WTC11 (cell line): ENCODE results near the gene SLC9A3. TPM values are rescaled to one million over a fixed set of nuclear protein-coding genes. Genes with fewer than 3 reads are reported as not detected.

ENCODE experiments used
- ATAC-seq: fragments of 200-7000 bp; cut with Tn5 transposase; 2 replicates; pipeline ENCODE4 v1.10.0; 2021; ENCODE audit warnings: mild to moderate bottlenecking, moderate library complexity
- CTCF ChIA-PET: fragments of 300-600 bp; sonication (Branson Sonifier 250); formaldehyde crosslinking; loops from one replicate; lab custom pipeline; 2021; ENCODE audit warnings: antibody characterized with exemption; lab: Charles Lee
- POLR2A ChIA-PET: fragments of 350-600 bp; sonication (Branson Sonifier 250); formaldehyde crosslinking; loops from one replicate; lab custom pipeline; 2021; ENCODE audit warnings: antibody characterized with exemption; lab: Charles Lee
- DNase-seq: peaks from one replicate; pipeline ENCODE4 v3.0.0; 2021; ENCODE audit warnings: low spot score
- H3K27ac Mint-ChIP-seq: 2 replicates; pipeline ENCODE4 v1.8.0; 2021; ENCODE audit warnings: mixed read lengths
- H3K27me3 Mint-ChIP-seq: 2 replicates; pipeline ENCODE4 v1.8.0; 2021; ENCODE audit warnings: low read depth, mild to moderate bottlenecking, moderate library complexity, mixed read lengths
- H3K36me3 Mint-ChIP-seq: 2 replicates; pipeline ENCODE4 v1.8.0; 2021; ENCODE audit warnings: mixed read lengths
- H3K4me1 Mint-ChIP-seq: 2 replicates; pipeline ENCODE4 v1.8.0; 2022; ENCODE audit warnings: mixed read lengths
- H3K4me3 Mint-ChIP-seq: 2 replicates; pipeline ENCODE4 v1.8.0; 2021; ENCODE audit warnings: mild to moderate bottlenecking, moderate library complexity, mixed read lengths
- H3K9me3 Mint-ChIP-seq: 2 replicates; pipeline ENCODE4 v1.8.0; 2021; ENCODE audit warnings: mixed read lengths
- CBFB ChIP-seq: sonication (generic); formaldehyde crosslinking; IDR thresholded peaks from 2 replicates; pipeline ENCODE4 v1.8.1; 2022; ENCODE audit warnings: mild to moderate bottlenecking, low read depth, missing genetic modification reagents
- ELF4 ChIP-seq: sonication (generic); formaldehyde crosslinking; IDR thresholded peaks from 2 replicates; pipeline ENCODE4 v1.8.1; 2022; ENCODE audit warnings: low read depth, mild to moderate bottlenecking, moderate library complexity, missing genetic modification reagents
- ETV6 ChIP-seq: sonication (generic); formaldehyde crosslinking; IDR thresholded peaks from 2 replicates; pipeline ENCODE4 v1.8.1; 2022; ENCODE audit warnings: mild to moderate bottlenecking, missing genetic modification reagents
- IRF2 ChIP-seq: sonication (generic); formaldehyde crosslinking; IDR thresholded peaks from 2 replicates; pipeline ENCODE4 v1.8.0; 2022; ENCODE audit warnings: low read depth, missing genetic modification reagents, borderline replicate concordance
- NFE2L1 ChIP-seq: sonication (generic); formaldehyde crosslinking; IDR thresholded peaks from 2 replicates; pipeline ENCODE4 v1.8.1; 2023; ENCODE audit warnings: missing genetic modification reagents
- NR1H2 ChIP-seq: sonication (generic); formaldehyde crosslinking; IDR thresholded peaks from 2 replicates; pipeline ENCODE4 v1.9.0; 2021; ENCODE audit warnings: mild to moderate bottlenecking, moderate library complexity, missing genetic modification reagents
- NR3C1 ChIP-seq: sonication (generic); formaldehyde crosslinking; conservative IDR thresholded peaks from 2 replicates; pipeline ENCODE4 v1.8.1; 2023; ENCODE audit warnings: low read depth, mild to moderate bottlenecking, missing genetic modification reagents
- SOX15 ChIP-seq: fragments of 250-450 bp; sonication (Bioruptor Pico); IDR thresholded peaks from 2 replicates; pipeline ENCODE4 v1.9.0; 2021; ENCODE audit warnings: mild to moderate bottlenecking
- ZBTB21 ChIP-seq: sonication (generic); formaldehyde crosslinking; IDR thresholded peaks from 2 replicates; pipeline ENCODE4 v1.8.1; 2023; ENCODE audit warnings: mild to moderate bottlenecking, missing genetic modification reagents, borderline replicate concordance
- total RNA-seq: library from RNA; stranded (reverse); gene quantifications from 3 replicates; pipeline ENCODE4 v1.2.3, GENCODE V29; 2021
- TF ChIP-seq, protein P1 (sequence below): sonication (generic); formaldehyde crosslinking; IDR thresholded peaks from 2 replicates; pipeline ENCODE4 v1.8.0; 2023; ENCODE audit warnings: missing genetic modification reagents, mild to moderate bottlenecking, borderline replicate concordance
- TF ChIP-seq, protein P2 (sequence below): sonication (generic); formaldehyde crosslinking; IDR thresholded peaks from 2 replicates; pipeline ENCODE4 v1.8.0; 2023; ENCODE audit warnings: missing genetic modification reagents
- TF ChIP-seq, protein P3 (sequence below): sonication (generic); formaldehyde crosslinking; IDR thresholded peaks from 2 replicates; pipeline ENCODE4 v1.8.1; 2023; ENCODE audit warnings: mild to moderate bottlenecking, moderate library complexity, missing genetic modification reagents
- TF ChIP-seq, protein P4 (sequence below): fragments of 250-450 bp; sonication (Bioruptor Pico); IDR thresholded peaks from 2 replicates; pipeline ENCODE4 v1.9.0; 2021; ENCODE audit warnings: mild to moderate bottlenecking
- TF ChIP-seq, protein P5 (sequence below): fragments of 250-450 bp; sonication (Bioruptor Pico); IDR thresholded peaks from 2 replicates; pipeline ENCODE4 v1.9.0; 2021; ENCODE audit warnings: mild to moderate bottlenecking
- TF ChIP-seq, protein P6 (sequence below): sonication (generic); formaldehyde crosslinking; IDR thresholded peaks from 2 replicates; pipeline ENCODE4 v1.8.0; 2022; ENCODE audit warnings: mild to moderate bottlenecking, missing genetic modification reagents
- TF ChIP-seq, protein P7 (sequence below): fragments of 250-450 bp; sonication (Bioruptor Pico); IDR thresholded peaks from 2 replicates; pipeline ENCODE4 v1.9.0; 2021; ENCODE audit warnings: mild to moderate bottlenecking, borderline replicate concordance
- TF ChIP-seq, protein P8 (sequence below): sonication (generic); formaldehyde crosslinking; conservative IDR thresholded peaks from 2 replicates; pipeline ENCODE4 v1.8.1; 2023; ENCODE audit warnings: mild to moderate bottlenecking, low read depth, missing genetic modification reagents, moderate library complexity

The SLC9A3 gene
- total RNA-seq, 1 experiment from 2014 or later, result 1.6 TPM

DNA sequence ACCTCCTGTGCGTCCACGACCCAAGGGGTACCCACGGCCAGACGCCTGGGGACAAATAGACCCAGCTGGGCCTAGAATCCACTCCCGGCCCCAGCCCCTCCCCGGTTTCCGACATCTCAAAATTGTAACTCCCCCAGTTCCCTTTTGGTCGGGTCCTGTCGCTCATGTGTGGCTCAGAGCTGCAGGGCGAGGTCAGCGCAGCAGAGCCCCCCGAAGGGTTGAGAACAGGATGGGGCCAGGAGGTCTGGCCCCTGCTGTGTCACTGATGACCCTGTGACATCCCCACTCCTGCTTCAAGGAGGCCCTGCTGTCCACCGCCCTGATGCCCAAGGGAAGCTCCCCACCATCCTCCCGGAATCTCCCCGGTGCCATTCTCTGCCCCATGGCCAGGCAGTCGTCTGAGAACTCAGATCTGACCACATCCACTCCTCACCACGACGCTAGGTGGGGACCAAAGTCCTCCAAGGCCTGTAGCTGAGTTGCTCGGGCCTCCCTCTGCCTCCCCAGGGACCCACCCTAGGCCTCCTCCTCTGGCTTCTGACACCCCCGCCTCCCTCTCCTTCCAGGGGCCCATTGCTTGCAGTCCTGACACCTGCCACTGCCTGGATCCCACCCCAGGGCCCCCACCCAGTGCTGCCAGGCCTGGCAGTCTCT, 3.9 kb downstream of the SLC9A3 start (continued):
- TF ChIP-seq, protein P1, sequence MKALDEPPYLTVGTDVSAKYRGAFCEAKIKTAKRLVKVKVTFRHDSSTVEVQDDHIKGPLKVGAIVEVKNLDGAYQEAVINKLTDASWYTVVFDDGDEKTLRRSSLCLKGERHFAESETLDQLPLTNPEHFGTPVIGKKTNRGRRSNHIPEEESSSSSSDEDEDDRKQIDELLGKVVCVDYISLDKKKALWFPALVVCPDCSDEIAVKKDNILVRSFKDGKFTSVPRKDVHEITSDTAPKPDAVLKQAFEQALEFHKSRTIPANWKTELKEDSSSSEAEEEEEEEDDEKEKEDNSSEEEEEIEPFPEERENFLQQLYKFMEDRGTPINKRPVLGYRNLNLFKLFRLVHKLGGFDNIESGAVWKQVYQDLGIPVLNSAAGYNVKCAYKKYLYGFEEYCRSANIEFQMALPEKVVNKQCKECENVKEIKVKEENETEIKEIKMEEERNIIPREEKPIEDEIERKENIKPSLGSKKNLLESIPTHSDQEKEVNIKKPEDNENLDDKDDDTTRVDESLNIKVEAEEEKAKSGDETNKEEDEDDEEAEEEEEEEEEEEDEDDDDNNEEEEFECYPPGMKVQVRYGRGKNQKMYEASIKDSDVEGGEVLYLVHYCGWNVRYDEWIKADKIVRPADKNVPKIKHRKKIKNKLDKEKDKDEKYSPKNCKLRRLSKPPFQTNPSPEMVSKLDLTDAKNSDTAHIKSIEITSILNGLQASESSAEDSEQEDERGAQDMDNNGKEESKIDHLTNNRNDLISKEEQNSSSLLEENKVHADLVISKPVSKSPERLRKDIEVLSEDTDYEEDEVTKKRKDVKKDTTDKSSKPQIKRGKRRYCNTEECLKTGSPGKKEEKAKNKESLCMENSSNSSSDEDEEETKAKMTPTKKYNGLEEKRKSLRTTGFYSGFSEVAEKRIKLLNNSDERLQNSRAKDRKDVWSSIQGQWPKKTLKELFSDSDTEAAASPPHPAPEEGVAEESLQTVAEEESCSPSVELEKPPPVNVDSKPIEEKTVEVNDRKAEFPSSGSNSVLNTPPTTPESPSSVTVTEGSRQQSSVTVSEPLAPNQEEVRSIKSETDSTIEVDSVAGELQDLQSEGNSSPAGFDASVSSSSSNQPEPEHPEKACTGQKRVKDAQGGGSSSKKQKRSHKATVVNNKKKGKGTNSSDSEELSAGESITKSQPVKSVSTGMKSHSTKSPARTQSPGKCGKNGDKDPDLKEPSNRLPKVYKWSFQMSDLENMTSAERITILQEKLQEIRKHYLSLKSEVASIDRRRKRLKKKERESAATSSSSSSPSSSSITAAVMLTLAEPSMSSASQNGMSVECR (CRISPR knock-in tag), result no peak
- TF ChIP-seq NR3C1 (CRISPR knock-in tag), result no peak
- TF ChIP-seq, protein P2, sequence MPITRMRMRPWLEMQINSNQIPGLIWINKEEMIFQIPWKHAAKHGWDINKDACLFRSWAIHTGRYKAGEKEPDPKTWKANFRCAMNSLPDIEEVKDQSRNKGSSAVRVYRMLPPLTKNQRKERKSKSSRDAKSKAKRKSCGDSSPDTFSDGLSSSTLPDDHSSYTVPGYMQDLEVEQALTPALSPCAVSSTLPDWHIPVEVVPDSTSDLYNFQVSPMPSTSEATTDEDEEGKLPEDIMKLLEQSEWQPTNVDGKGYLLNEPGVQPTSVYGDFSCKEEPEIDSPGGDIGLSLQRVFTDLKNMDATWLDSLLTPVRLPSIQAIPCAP (CRISPR knock-in tag), result no peak

DNA sequence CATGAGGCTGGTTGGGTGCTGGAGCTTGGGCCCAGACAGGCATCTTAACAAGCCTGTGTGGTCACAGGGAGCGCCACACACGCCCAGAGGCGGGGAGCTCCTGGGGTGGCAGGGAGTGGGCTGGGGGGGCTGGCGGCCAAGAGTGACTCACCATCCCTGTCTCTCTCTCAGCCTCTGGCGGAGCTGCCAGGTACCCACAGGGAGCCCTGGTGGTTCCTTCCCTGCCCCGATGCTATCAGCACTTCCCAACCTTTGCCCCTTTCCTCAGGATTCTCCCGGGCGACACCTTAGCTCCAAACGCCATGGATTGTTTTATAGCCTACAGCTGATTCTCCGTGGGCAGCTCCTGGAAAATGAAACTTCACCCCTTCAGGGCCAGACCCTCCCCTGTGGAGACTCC, 5.5 kb downstream of the SLC9A3 start:
- DNase-seq, result no peak
- H3K4me1 Mint-ChIP-seq, result peaks cover 8% of the 10 kb centered on the region
- CTCF ChIA-PET, result interaction anchor here (0.9 kb wide), 1 partner anchor 15 kb away, joined by 4 read pairs; no protein-coding TSS in a partner anchor
- TF ChIP-seq, protein P3, sequence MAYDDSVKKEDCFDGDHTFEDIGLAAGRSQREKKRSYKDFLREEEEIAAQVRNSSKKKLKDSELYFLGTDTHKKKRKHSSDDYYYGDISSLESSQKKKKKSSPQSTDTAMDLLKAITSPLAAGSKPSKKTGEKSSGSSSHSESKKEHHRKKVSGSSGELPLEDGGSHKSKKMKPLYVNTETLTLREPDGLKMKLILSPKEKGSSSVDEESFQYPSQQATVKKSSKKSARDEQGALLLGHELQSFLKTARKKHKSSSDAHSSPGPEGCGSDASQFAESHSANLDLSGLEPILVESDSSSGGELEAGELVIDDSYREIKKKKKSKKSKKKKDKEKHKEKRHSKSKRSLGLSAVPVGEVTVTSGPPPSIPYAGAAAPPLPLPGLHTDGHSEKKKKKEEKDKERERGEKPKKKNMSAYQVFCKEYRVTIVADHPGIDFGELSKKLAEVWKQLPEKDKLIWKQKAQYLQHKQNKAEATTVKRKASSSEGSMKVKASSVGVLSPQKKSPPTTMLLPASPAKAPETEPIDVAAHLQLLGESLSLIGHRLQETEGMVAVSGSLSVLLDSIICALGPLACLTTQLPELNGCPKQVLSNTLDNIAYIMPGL, result no peak
- TF ChIP-seq CBFB (CRISPR knock-in tag), result no peak
- no peak for TF ChIP-seq ETV6
- TF ChIP-seq ZBTB21, result no peak
- TF ChIP-seq SOX15, result no peak
- TF ChIP-seq ELF4 (CRISPR knock-in tag), result no peak
- TF ChIP-seq, protein P4, sequence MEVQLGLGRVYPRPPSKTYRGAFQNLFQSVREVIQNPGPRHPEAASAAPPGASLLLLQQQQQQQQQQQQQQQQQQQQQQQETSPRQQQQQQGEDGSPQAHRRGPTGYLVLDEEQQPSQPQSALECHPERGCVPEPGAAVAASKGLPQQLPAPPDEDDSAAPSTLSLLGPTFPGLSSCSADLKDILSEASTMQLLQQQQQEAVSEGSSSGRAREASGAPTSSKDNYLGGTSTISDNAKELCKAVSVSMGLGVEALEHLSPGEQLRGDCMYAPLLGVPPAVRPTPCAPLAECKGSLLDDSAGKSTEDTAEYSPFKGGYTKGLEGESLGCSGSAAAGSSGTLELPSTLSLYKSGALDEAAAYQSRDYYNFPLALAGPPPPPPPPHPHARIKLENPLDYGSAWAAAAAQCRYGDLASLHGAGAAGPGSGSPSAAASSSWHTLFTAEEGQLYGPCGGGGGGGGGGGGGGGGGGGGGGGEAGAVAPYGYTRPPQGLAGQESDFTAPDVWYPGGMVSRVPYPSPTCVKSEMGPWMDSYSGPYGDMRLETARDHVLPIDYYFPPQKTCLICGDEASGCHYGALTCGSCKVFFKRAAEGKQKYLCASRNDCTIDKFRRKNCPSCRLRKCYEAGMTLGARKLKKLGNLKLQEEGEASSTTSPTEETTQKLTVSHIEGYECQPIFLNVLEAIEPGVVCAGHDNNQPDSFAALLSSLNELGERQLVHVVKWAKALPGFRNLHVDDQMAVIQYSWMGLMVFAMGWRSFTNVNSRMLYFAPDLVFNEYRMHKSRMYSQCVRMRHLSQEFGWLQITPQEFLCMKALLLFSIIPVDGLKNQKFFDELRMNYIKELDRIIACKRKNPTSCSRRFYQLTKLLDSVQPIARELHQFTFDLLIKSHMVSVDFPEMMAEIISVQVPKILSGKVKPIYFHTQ (CRISPR knock-in tag), result no peak
- TF ChIP-seq NFE2L1, result no peak
- TF ChIP-seq IRF2 (CRISPR knock-in tag), result no peak
- TF ChIP-seq NR1H2, result no peak
- TF ChIP-seq, protein P5, sequence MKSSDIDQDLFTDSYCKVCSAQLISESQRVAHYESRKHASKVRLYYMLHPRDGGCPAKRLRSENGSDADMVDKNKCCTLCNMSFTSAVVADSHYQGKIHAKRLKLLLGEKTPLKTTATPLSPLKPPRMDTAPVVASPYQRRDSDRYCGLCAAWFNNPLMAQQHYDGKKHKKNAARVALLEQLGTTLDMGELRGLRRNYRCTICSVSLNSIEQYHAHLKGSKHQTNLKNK, result no peak
- TF ChIP-seq, protein P6, sequence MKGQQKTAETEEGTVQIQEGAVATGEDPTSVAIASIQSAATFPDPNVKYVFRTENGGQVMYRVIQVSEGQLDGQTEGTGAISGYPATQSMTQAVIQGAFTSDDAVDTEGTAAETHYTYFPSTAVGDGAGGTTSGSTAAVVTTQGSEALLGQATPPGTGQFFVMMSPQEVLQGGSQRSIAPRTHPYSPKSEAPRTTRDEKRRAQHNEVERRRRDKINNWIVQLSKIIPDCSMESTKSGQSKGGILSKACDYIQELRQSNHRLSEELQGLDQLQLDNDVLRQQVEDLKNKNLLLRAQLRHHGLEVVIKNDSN (CRISPR knock-in tag), result no peak
- TF ChIP-seq, protein P7, sequence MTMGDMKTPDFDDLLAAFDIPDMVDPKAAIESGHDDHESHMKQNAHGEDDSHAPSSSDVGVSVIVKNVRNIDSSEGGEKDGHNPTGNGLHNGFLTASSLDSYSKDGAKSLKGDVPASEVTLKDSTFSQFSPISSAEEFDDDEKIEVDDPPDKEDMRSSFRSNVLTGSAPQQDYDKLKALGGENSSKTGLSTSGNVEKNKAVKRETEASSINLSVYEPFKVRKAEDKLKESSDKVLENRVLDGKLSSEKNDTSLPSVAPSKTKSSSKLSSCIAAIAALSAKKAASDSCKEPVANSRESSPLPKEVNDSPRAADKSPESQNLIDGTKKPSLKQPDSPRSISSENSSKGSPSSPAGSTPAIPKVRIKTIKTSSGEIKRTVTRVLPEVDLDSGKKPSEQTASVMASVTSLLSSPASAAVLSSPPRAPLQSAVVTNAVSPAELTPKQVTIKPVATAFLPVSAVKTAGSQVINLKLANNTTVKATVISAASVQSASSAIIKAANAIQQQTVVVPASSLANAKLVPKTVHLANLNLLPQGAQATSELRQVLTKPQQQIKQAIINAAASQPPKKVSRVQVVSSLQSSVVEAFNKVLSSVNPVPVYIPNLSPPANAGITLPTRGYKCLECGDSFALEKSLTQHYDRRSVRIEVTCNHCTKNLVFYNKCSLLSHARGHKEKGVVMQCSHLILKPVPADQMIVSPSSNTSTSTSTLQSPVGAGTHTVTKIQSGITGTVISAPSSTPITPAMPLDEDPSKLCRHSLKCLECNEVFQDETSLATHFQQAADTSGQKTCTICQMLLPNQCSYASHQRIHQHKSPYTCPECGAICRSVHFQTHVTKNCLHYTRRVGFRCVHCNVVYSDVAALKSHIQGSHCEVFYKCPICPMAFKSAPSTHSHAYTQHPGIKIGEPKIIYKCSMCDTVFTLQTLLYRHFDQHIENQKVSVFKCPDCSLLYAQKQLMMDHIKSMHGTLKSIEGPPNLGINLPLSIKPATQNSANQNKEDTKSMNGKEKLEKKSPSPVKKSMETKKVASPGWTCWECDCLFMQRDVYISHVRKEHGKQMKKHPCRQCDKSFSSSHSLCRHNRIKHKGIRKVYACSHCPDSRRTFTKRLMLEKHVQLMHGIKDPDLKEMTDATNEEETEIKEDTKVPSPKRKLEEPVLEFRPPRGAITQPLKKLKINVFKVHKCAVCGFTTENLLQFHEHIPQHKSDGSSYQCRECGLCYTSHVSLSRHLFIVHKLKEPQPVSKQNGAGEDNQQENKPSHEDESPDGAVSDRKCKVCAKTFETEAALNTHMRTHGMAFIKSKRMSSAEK, result no peak
- TF ChIP-seq, protein P8, sequence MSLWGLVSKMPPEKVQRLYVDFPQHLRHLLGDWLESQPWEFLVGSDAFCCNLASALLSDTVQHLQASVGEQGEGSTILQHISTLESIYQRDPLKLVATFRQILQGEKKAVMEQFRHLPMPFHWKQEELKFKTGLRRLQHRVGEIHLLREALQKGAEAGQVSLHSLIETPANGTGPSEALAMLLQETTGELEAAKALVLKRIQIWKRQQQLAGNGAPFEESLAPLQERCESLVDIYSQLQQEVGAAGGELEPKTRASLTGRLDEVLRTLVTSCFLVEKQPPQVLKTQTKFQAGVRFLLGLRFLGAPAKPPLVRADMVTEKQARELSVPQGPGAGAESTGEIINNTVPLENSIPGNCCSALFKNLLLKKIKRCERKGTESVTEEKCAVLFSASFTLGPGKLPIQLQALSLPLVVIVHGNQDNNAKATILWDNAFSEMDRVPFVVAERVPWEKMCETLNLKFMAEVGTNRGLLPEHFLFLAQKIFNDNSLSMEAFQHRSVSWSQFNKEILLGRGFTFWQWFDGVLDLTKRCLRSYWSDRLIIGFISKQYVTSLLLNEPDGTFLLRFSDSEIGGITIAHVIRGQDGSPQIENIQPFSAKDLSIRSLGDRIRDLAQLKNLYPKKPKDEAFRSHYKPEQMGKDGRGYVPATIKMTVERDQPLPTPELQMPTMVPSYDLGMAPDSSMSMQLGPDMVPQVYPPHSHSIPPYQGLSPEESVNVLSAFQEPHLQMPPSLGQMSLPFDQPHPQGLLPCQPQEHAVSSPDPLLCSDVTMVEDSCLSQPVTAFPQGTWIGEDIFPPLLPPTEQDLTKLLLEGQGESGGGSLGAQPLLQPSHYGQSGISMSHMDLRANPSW, result no peak
- H3K27me3 Mint-ChIP-seq, result peaks cover 48% of the 10 kb centered on the region
- peaks cover 12% of the 10 kb centered on the region for H3K9me3 Mint-ChIP-seq
- H3K4me3 Mint-ChIP-seq, result no peak overlapping the region
- H3K27ac Mint-ChIP-seq, result no peak overlapping the region
- ATAC-seq, result no peak
- H3K36me3 Mint-ChIP-seq, result no peaks in the 10 kb centered on the region
- POLR2A ChIA-PET, result no interaction called here
